Activated CD4-positive, CD25-positive, alpha-beta regulatory T cell (primary cell): ENCODE data around the gene P2RY12.

Experiments
- DNase-seq, 4 experiments: peaks; one replicate each; lab custom pipeline; 2025; lab: John Stamatoyannopoulos, UW

The P2RY12 gene

DNA sequence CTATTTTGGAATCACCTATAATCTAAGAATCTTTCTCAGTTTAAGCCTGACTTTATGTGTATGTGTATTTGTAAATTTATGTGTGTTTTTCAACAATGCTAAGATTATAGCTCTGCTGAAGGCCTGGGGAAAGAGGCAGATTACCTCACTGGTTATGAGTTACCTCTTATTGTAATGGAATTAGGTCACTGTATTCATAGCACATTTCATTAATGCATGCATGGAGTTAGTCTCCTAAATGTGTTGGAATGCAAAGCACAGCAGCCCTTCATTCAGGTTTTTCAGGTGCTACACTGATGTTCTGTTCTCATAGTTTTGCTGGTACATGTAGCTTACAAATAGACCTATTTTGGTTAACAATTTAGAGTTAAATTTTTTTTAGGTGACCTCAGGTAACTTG lies 77.4 kb downstream of the P2RY12 start:
- DNase-seq = no peak

GRCh38 chr3:151306168-151306810 lies 78.3 kb downstream of the P2RY12 start:
- no peak for DNase-seq

GRCh38 chr3:151305775-151306151 lies 78.8 kb downstream of the P2RY12 start:
- DNase-seq = no peak

GRCh38 chr3:151305060-151305774 lies 79.3 kb downstream of the P2RY12 start:
- no peak for DNase-seq

GRCh38 chr3:151303751-151304150 lies 80.8 kb downstream of the P2RY12 start:
- no peak for DNase-seq

- DNase-seq = no peak
These were observed 82.8 kb downstream of the P2RY12 start for GRCh38 chr3:151301787-151302186.

- no peak for DNase-seq
These were observed 84.0 kb downstream of the P2RY12 start for GRCh38 chr3:151300539-151300938.

- no peak for DNase-seq
These were observed 85.5 kb downstream of the P2RY12 start for GRCh38 chr3:151299006-151299405.

GRCh38 chr3:151297429-151297828 lies 87.1 kb downstream of the P2RY12 start:
- DNase-seq = no peak

DNA sequence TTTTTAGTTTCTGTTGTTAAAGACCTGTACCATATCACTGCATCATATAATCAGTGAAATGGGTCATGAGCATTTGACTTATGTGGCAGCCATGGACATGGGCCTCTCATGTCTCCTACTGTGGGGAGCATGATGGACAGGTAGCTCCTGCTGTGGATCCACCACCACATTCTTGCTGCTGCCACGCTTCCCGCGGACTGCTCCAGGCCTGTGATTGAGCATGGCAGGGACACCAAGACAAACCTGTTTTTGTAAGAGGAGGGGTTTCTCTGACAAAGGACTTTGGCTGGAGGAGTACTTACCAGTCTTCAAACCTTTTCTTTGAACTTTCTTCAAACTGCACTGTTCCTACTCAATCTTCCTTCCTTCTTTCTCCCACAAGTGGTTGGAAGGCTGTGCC lies 88.3 kb downstream of the P2RY12 start:
- no peak for DNase-seq

GRCh38 chr3:151293127-151293526 lies 91.4 kb downstream of the P2RY12 start:
- no peak for DNase-seq

GRCh38 chr3:151290673-151291072 lies 93.9 kb downstream of the P2RY12 start:
- no peak for DNase-seq

DNA sequence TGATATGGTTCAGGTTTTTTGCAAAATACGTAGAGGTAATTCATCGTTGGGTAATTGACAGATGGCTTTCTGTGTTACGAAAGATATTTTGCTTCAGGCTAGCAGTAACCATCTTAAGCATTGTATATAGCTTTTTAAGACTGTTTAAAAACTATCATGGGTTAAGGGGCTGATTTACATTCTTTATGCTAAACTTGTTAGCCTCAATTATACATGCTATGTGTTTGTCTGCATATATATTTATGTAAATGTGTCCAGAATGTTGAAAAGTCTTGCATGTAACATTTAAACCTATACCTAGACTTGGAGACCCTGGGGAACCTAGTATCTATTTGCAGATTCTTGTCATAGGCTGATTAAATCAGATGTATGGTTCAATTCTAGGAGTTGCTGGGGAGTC lies 95.1 kb downstream of the P2RY12 start:
- no peak for DNase-seq
